HepG2 (cell line): ENCODE results near the gene CDC34. TPM values are rescaled to one million over a fixed set of nuclear protein-coding genes. Genes with fewer than 3 reads are reported as not detected.

Source experiments
- CHD4 ChIP-seq: fragments of 200-600 bp; sonication (generic); IDR thresholded peaks from 2 replicates; pipeline ENCODE4 v1.7.0; 2017; ENCODE audit warnings: mild to moderate bottlenecking, low read length, borderline replicate concordance
- GTF2F1 ChIP-seq: fragments of 150-350 bp; IDR thresholded peaks from 2 replicates; pipeline ENCODE4 v1.6.1; 2014; ENCODE audit warnings: low read length
- KDM2A ChIP-seq: sonication (generic); formaldehyde crosslinking; IDR thresholded peaks from 2 replicates; pipeline ENCODE4 v1.4.0; 2020; ENCODE audit warnings: low read depth, missing genetic modification reagents, borderline replicate concordance
- MYNN ChIP-seq: sonication (generic); formaldehyde crosslinking; IDR thresholded peaks from 2 replicates; pipeline ENCODE4 v1.4.0; 2020; ENCODE audit warnings: mild to moderate bottlenecking, low read depth, missing genetic modification reagents
- NR1H2 ChIP-seq: sonication (generic); formaldehyde crosslinking; IDR thresholded peaks from 2 replicates; pipeline ENCODE4 v1.8.1; 2022; ENCODE audit warnings: low read depth, missing genetic modification reagents, borderline replicate concordance
- NR3C1 ChIP-seq: sonication (generic); formaldehyde crosslinking; IDR thresholded peaks from 2 replicates; pipeline ENCODE4 v1.4.0; 2020; ENCODE audit warnings: missing genetic modification reagents
- RELA ChIP-seq: sonication (generic); formaldehyde crosslinking; IDR thresholded peaks from 2 replicates; pipeline ENCODE4 v1.4.0; 2020; ENCODE audit warnings: missing genetic modification reagents
- SRSF1 ChIP-seq: fragments of 200-400 bp; formaldehyde crosslinking; optimal IDR thresholded peaks from 2 replicates; pipeline ENCODE3; 2017; ENCODE audit warnings: mild to moderate bottlenecking, low read depth, low read length, moderate library complexity
- TBL1XR1 ChIP-seq: fragments of 150-350 bp; IDR thresholded peaks from 2 replicates; pipeline ENCODE4 v1.6.1; 2014; ENCODE audit warnings: borderline replicate concordance, low read length; ENCODE audit not compliant: partially characterized antibody
- ZFAT ChIP-seq: sonication (generic); formaldehyde crosslinking; conservative IDR thresholded peaks from 2 replicates; pipeline ENCODE4 v1.8.1; 2023; ENCODE audit warnings: missing genetic modification reagents, inconsistent platforms
- ZNF230 ChIP-seq: sonication (generic); formaldehyde crosslinking; IDR thresholded peaks from 2 replicates; pipeline ENCODE4 v1.4.0; 2020; ENCODE audit warnings: mild to moderate bottlenecking, missing genetic modification reagents
- ZNF235 ChIP-seq: sonication (generic); formaldehyde crosslinking; IDR thresholded peaks from 2 replicates; pipeline ENCODE4 v1.8.1; 2023; ENCODE audit warnings: mild to moderate bottlenecking, missing genetic modification reagents, borderline replicate concordance
- ZNF282 ChIP-seq: fragments of 450-650 bp; IDR thresholded peaks from 2 replicates; pipeline ENCODE4 v1.6.1; 2018; ENCODE audit not compliant: partially characterized antibody
- ZNF441 ChIP-seq: sonication (generic); formaldehyde crosslinking; IDR thresholded peaks from 2 replicates; pipeline ENCODE4 v1.7.0; 2021; ENCODE audit warnings: missing genetic modification reagents, borderline replicate concordance
- ZNF567 ChIP-seq: sonication (generic); formaldehyde crosslinking; IDR thresholded peaks from 2 replicates; pipeline ENCODE4 v1.8.1; 2023; ENCODE audit warnings: mild to moderate bottlenecking, missing genetic modification reagents, borderline replicate concordance
- ZNF7 ChIP-seq: IDR thresholded peaks from 2 replicates; pipeline ENCODE4 v1.6.1; 2016; ENCODE audit warnings: missing biosample characterization, missing genetic modification reagents
- ZNF773 ChIP-seq: sonication (generic); formaldehyde crosslinking; IDR thresholded peaks from 2 replicates; pipeline ENCODE4 v1.4.0; 2020; ENCODE audit warnings: missing genetic modification reagents, borderline replicate concordance
- ZNF776 ChIP-seq: sonication (generic); formaldehyde crosslinking; IDR thresholded peaks from 2 replicates; pipeline ENCODE4 v1.4.0; 2020; ENCODE audit warnings: mild to moderate bottlenecking, missing genetic modification reagents
- polyA plus RNA-seq, 8 experiments: library from polyadenylated mRNA; depleted of rRNA in 3 of 8; stranded (reverse) in 7 of 8; unstranded in 1 of 8; fragments of >200 nt; fragmentation: Illumina TruSeq in 4 of 8; extraction: Trizol in 4 of 8; gene quantifications; 2 replicates each; pipeline versions ENCODE4 v1.2.1 to v1.2.3, GENCODE V29; 2011 to 2016; ENCODE audit warnings: low read depth in 4 of 8, missing spikeins in 1 of 8, mixed read lengths in 1 of 8; ENCODE audit not compliant: insufficient read depth in 1 of 8
- total RNA-seq, 5 experiments: library from RNA; depleted of rRNA; stranded (reverse); fragments of >200 nt; fragmentation: Illumina TruSeq; extraction: Trizol; gene quantifications; 2 replicates each; pipeline ENCODE4 v1.2.3, GENCODE V29; 2016; ENCODE audit warnings: low read depth in 1 of 5
- TF ChIP-seq, protein P1 (sequence below): sonication (generic); formaldehyde crosslinking; IDR thresholded peaks from 2 replicates; pipeline ENCODE4 v1.5.0; 2020; ENCODE audit warnings: mild to moderate bottlenecking, missing genetic modification reagents
- TF ChIP-seq, protein P2 (sequence below): sonication (generic); formaldehyde crosslinking; conservative IDR thresholded peaks from 2 replicates; pipeline ENCODE4 v1.5.0; 2020; ENCODE audit warnings: missing genetic modification reagents
- TF ChIP-seq, protein P3 (sequence below): sonication (generic); formaldehyde crosslinking; IDR thresholded peaks from 2 replicates; pipeline ENCODE4 v1.8.0; 2022; ENCODE audit warnings: missing genetic modification reagents, mild to moderate bottlenecking, inconsistent platforms, borderline replicate concordance
- TF ChIP-seq, protein P4 (sequence below): sonication (generic); formaldehyde crosslinking; IDR thresholded peaks from 2 replicates; pipeline ENCODE4 v1.8.1; 2022; ENCODE audit warnings: low read depth, mild to moderate bottlenecking, missing genetic modification reagents

Gene CDC34
- total and polyA plus RNA-seq, 2 of the 13 experiments (the other 11 are each of a cell fraction or from before 2014, with no cell fraction given): 138 to 150 TPM

DNA sequence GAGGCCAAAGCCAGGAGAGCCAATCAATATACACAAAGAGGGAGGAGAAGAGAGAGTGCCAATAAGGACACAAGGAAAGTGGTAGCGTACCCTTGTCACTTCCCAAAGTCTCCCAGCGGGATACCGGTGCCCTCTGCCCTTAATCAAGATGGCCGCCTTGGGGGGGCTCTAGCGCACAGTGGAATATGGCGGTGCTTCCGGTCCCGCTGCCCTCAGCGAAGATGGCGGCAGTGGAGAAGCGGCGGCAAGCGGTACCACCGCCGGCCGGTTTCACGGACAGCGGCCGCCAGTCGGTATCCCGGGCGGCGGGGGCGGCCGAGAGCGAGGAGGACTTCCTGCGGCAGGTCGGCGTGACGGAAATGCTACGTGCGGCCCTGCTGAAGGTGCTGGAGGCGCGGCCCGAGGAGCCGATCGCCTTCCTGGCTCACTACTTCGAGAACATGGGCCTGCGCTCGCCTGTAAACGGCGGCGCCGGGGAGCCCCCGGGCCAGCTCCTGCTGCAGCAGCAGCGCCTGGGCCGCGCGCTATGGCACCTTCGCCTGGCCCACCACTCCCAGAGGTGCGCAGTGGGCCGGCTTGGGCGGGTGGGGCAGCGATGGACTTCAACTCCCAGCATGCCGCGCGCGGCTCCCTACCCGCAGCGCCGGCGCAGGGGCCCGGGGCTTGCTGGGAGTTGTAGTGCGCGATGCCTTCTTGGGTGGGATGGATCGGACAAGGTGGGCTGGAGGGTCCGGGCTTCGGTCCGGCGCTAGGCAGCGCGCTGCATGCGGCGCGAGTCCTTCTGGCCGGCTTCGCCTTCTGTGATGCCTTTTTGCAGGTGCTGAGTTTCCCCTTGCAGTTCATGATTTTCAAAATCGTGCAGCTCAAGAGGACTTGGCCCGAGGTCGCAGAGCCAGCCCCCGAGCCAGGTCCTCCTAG is 24.0 kb upstream of the CDC34 start, which contains the start of gene TPGS1 (continued):
- TF ChIP-seq, protein P1, sequence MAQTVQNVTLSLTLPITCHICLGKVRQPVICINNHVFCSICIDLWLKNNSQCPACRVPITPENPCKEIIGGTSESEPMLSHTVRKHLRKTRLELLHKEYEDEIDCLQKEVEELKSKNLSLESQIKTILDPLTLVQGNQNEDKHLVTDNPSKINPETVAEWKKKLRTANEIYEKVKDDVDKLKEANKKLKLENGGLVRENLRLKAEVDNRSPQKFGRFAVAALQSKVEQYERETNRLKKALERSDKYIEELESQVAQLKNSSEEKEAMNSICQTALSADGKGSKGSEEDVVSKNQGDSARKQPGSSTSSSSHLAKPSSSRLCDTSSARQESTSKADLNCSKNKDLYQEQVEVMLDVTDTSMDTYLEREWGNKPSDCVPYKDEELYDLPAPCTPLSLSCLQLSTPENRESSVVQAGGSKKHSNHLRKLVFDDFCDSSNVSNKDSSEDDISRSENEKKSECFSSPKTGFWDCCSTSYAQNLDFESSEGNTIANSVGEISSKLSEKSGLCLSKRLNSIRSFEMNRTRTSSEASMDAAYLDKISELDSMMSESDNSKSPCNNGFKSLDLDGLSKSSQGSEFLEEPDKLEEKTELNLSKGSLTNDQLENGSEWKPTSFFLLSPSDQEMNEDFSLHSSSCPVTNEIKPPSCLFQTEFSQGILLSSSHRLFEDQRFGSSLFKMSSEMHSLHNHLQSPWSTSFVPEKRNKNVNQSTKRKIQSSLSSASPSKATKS (CRISPR knock-in tag): no peak
- TF ChIP-seq ZNF7 (CRISPR knock-in tag) (no peak), NR3C1 (CRISPR knock-in tag) (no peak), KDM2A (CRISPR knock-in tag) (peak; percentile 64; the same call in 1 of the 2 replicates), ZNF567 (CRISPR knock-in tag) (no peak), SRSF1 (no peak), ZNF773 (peak; percentile 30; the same call in 1 of the 2 replicates), MYNN (CRISPR knock-in tag) (no peak; the same call in 1 of the 2 replicates), ZNF441 (CRISPR knock-in tag) (peak; percentile 78), RELA (no peak), ZNF282 (no peak), ZFAT (CRISPR knock-in tag) (no peak), ZNF230 (CRISPR knock-in tag) (no peak; the same call in 1 of the 2 replicates), NR1H2 (peak; percentile 64; the same call in 1 of the 2 replicates), ZNF776 (peak; percentile 64), CHD4 (no peak), GTF2F1 (no peak), ZNF235 (0 out of 2 replicates have a peak, but pooled peaks have one; percentile 22), TBL1XR1 (no peak)
- TF ChIP-seq, protein P2, sequence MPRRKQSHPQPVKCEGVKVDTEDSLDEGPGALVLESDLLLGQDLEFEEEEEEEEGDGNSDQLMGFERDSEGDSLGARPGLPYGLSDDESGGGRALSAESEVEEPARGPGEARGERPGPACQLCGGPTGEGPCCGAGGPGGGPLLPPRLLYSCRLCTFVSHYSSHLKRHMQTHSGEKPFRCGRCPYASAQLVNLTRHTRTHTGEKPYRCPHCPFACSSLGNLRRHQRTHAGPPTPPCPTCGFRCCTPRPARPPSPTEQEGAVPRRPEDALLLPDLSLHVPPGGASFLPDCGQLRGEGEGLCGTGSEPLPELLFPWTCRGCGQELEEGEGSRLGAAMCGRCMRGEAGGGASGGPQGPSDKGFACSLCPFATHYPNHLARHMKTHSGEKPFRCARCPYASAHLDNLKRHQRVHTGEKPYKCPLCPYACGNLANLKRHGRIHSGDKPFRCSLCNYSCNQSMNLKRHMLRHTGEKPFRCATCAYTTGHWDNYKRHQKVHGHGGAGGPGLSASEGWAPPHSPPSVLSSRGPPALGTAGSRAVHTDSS (CRISPR knock-in tag): no peak
- TF ChIP-seq, protein P3, sequence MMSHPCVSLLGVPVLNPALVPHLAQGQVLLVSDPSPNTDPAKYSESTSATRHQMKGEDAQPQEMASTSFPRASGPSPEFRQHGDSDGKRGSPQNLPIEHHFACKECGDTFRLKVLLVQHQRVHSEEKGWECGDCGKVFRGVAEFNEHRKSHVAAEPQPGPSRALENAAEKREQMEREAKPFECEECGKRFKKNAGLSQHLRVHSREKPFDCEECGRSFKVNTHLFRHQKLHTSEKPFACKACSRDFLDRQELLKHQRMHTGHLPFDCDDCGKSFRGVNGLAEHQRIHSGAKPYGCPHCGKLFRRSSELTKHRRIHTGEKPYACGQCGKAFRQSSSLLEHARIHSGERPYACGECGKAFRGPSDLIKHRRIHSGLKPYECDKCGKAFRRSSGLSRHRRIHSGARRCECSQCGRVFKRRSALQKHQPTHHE: peak; percentile 87
- TF ChIP-seq, protein P4, sequence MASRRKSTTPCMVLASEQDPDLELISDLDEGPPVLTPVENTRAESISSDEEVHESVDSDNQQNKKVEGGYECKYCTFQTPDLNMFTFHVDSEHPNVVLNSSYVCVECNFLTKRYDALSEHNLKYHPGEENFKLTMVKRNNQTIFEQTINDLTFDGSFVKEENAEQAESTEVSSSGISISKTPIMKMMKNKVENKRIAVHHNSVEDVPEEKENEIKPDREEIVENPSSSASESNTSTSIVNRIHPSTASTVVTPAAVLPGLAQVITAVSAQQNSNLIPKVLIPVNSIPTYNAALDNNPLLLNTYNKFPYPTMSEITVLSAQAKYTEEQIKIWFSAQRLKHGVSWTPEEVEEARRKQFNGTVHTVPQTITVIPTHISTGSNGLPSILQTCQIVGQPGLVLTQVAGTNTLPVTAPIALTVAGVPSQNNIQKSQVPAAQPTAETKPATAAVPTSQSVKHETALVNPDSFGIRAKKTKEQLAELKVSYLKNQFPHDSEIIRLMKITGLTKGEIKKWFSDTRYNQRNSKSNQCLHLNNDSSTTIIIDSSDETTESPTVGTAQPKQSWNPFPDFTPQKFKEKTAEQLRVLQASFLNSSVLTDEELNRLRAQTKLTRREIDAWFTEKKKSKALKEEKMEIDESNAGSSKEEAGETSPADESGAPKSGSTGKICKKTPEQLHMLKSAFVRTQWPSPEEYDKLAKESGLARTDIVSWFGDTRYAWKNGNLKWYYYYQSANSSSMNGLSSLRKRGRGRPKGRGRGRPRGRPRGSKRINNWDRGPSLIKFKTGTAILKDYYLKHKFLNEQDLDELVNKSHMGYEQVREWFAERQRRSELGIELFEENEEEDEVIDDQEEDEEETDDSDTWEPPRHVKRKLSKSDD (CRISPR knock-in tag): peak; percentile 95
